Parathyroid adenoma (tissue), 2 donors: ENCODE data around the gene NPRL2.
"Not testable (repeated sequence)": the region's sequence is repeated elsewhere in the genome, so short reads cannot be mapped to it uniquely, and the experiment has no call there.

ENCODE experiments used
- H2AFZ ChIP-seq: fragments of 300-600 bp; sonication (generic); one replicate; pipeline ENCODE4 v1.7.0; 2017; ENCODE audit warnings: antibody characterized with exemption, mild to moderate bottlenecking
- H3K27ac ChIP-seq: fragments of 300-600 bp; sonication (generic); one replicate; pipeline ENCODE4 v1.7.0; 2017
- H3K27me3 ChIP-seq: fragments of 300-600 bp; sonication (generic); one replicate; pipeline ENCODE4 v1.7.0; 2017; ENCODE audit warnings: low read length; ENCODE audit not compliant: control insufficient read depth, insufficient read depth
- H3K36me3 ChIP-seq: fragments of 300-600 bp; sonication (generic); one replicate; pipeline ENCODE4 v1.7.0; 2017; ENCODE audit warnings: low read length; ENCODE audit not compliant: control insufficient read depth, insufficient read depth
- H3K4me1 ChIP-seq: fragments of 300-600 bp; sonication (generic); one replicate; pipeline ENCODE4 v1.7.0; 2017; ENCODE audit warnings: control low read depth
- H3K4me2 ChIP-seq: fragments of 300-600 bp; sonication (generic); one replicate; pipeline ENCODE4 v1.7.0; 2017; ENCODE audit warnings: low read length
- H3K4me3 ChIP-seq: fragments of 300-600 bp; sonication (generic); one replicate; pipeline ENCODE4 v1.7.0; 2017; ENCODE audit warnings: low read depth, low read length
- H3K79me2 ChIP-seq: fragments of 300-600 bp; sonication (generic); one replicate; pipeline ENCODE4 v1.7.0; 2017; ENCODE audit warnings: control low read depth
- H3K9ac ChIP-seq: fragments of 300-600 bp; sonication (generic); one replicate; pipeline ENCODE4 v1.7.0; 2017; ENCODE audit warnings: mild to moderate bottlenecking
- H3K9me3 ChIP-seq: fragments of 300-600 bp; sonication (generic); one replicate; pipeline ENCODE4 v1.7.0; 2017; ENCODE audit warnings: low read length; ENCODE audit not compliant: control insufficient read depth
- CTCF ChIP-seq: fragments of 300-600 bp; sonication (generic); IDR thresholded peaks from one replicate; pipeline ENCODE4 v1.7.0; 2017; ENCODE audit warnings: antibody characterized with exemption, mild to moderate bottlenecking
- donor health status: primary hyperparathyroidism.

The NPRL2 gene

GRCh38 chr3:50314816-50315215 lies 35.8 kb downstream of the NPRL2 start:
- H3K9ac ChIP-seq = no peak overlapping the region
- peaks cover 22% of the 10 kb centered on the region for H3K4me1 ChIP-seq
- no peak overlapping the region for H3K27ac ChIP-seq
- peaks cover 7% of the 10 kb centered on the region for H3K79me2 ChIP-seq
- H3K27me3 ChIP-seq = no peaks in the 10 kb centered on the region
- TF ChIP-seq CTCF = no peak
- no peak overlapping the region for H2AFZ ChIP-seq
- no peaks in the 10 kb centered on the region for H3K36me3 ChIP-seq
- no peak overlapping the region for H3K4me3 ChIP-seq
- no peaks in the 10 kb centered on the region for H3K9me3 ChIP-seq
- no peak overlapping the region for H3K4me2 ChIP-seq

- H3K4me3 ChIP-seq = no peak overlapping the region
- H3K36me3 ChIP-seq = no peaks in the 10 kb centered on the region
- H3K4me2 ChIP-seq = no peak overlapping the region
- peak overlapping the region; percentile 37 for H3K27ac ChIP-seq
- peaks cover 6% of the 10 kb centered on the region for H3K79me2 ChIP-seq
- no peaks in the 10 kb centered on the region for H3K9me3 ChIP-seq
- no peak overlapping the region for H3K9ac ChIP-seq
- H2AFZ ChIP-seq = no peak overlapping the region
- H3K4me1 ChIP-seq = peaks cover 20% of the 10 kb centered on the region
- H3K27me3 ChIP-seq = no peaks in the 10 kb centered on the region
- no peak for TF ChIP-seq CTCF
These were observed 36.2 kb downstream of the NPRL2 start for GRCh38 chr3:50314342-50314741.

GRCh38 chr3:50312041-50312440 lies 38.5 kb downstream of the NPRL2 start:
- H3K9me3 ChIP-seq, H3K4me2 ChIP-seq, H3K4me3 ChIP-seq, H3K27ac ChIP-seq, H3K9ac ChIP-seq, H3K79me2 ChIP-seq, H3K27me3 ChIP-seq, H2AFZ ChIP-seq, H3K36me3 ChIP-seq: not testable (repeated sequence)
- H3K4me1 ChIP-seq = peaks cover 14% of the 10 kb centered on the region

GRCh38 chr3:50304601-50305000 lies 46.0 kb downstream of the NPRL2 start:
- H3K4me3 ChIP-seq = no peak overlapping the region
- no peak overlapping the region for H3K4me2 ChIP-seq
- H3K9me3 ChIP-seq = no peaks in the 10 kb centered on the region
- H3K27me3 ChIP-seq = no peaks in the 10 kb centered on the region
- H3K27ac ChIP-seq = no peak overlapping the region
- peaks cover 2% of the 10 kb centered on the region for H3K79me2 ChIP-seq
- H2AFZ ChIP-seq = no peak overlapping the region
- H3K4me1 ChIP-seq = peaks cover 8% of the 10 kb centered on the region
- no peak for TF ChIP-seq CTCF
- H3K9ac ChIP-seq = no peak overlapping the region
- H3K36me3 ChIP-seq = no peaks in the 10 kb centered on the region

GRCh38 chr3:50303013-50303815 lies 47.4 kb downstream of the NPRL2 start, which contains the start of gene HYAL1:
Gene HYAL1, minus strand, starts transcription at chr3:50303574. Its CDS starts 618 bp downstream, at chr3:50302956.
- Histone ChIP-seq H3K79me2 (peaks cover 2% of the 10 kb centered on the region), H2AFZ (no peak within 1 kb of the TSS), H3K27ac (peak within 1 kb of the TSS; percentile 42), H3K36me3 (no peaks in the 10 kb centered on the region), H3K27me3 (no peaks in the 10 kb centered on the region), H3K4me1 (peaks cover 15% of the 10 kb centered on the region), H3K9ac (no peak within 1 kb of the TSS), H3K4me3 (peak within 1 kb of the TSS; percentile 67), H3K9me3 (no peaks in the 10 kb centered on the region), H3K4me2 (peak within 1 kb of the TSS; percentile 89)
- no peak for TF ChIP-seq CTCF
